Measurements from ENCODE around the gene SIGLEC1.

Gene SIGLEC1

DNA sequence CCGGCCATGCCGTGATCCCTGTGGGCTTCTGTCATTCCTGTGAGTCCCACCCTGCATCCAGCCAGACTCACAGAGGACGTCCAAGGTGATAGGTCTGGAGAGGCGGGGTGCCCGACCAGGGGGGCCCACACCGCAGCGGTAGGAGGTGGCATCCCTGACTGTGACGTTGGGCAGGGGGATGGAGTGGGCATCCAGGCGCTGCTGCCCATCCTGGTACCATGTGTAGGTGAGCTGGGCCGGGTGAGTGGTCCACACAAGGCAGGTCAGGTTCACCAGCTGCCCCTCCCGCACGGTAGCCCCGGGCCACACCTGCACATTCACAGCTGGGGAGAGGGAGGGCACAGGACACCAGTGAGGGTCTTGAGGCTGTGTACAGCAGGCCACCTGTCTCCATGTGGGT, 19.0 kb downstream of the SIGLEC1 start:
- H3K27me3 Mint-ChIP-seq (ENCODE audit: low read depth), result no peaks in the 10 kb centered on the region
- no peak overlapping the region for H3K27ac Mint-ChIP-seq
- peaks cover 8% of the 10 kb centered on the region for H3K4me1 Mint-ChIP-seq
- no peaks in the 10 kb centered on the region for H3K9me3 Mint-ChIP-seq
- H3K36me3 Mint-ChIP-seq (ENCODE audit: low read depth), result no peaks in the 10 kb centered on the region
- H3K4me3 Mint-ChIP-seq, result no peak overlapping the region
- TF ChIP-seq, protein P1, sequence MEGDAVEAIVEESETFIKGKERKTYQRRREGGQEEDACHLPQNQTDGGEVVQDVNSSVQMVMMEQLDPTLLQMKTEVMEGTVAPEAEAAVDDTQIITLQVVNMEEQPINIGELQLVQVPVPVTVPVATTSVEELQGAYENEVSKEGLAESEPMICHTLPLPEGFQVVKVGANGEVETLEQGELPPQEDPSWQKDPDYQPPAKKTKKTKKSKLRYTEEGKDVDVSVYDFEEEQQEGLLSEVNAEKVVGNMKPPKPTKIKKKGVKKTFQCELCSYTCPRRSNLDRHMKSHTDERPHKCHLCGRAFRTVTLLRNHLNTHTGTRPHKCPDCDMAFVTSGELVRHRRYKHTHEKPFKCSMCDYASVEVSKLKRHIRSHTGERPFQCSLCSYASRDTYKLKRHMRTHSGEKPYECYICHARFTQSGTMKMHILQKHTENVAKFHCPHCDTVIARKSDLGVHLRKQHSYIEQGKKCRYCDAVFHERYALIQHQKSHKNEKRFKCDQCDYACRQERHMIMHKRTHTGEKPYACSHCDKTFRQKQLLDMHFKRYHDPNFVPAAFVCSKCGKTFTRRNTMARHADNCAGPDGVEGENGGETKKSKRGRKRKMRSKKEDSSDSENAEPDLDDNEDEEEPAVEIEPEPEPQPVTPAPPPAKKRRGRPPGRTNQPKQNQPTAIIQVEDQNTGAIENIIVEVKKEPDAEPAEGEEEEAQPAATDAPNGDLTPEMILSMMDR (IDR thresholded peaks at IDR 0.05; ENCODE audit: unreplicated experiment in 3 of 3), result no peak

DNA sequence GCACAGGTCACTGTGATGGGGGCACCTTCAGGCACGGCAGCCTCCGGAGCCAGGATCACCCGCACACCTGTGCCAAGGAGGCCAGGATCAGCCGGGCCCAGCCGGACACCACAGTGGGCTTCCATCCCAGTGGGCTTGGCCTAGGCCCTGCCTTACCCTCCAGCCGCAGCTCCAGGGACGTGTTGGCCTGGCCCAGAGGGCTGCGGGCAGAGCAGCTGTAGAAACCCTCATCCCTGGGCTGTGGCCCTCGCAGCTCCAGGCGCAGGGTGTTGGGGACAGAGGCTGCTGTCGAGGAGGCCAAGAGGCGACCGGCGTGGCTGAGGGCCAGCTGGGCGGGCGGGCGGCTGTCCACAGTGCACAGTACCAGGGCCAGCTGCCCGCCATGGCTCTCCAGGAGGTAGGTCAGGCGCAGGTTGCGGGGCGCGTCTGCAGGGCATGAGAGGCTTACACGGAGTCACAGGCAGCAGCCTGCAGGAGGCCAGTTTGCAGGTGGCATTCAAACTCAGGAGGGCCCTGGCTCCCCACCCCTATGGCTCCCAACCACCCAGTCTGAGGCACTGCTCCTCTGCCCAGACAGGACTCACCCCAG, 19.6 kb downstream of the SIGLEC1 start:
- TF ChIP-seq, protein P1 (IDR thresholded peaks at IDR 0.05; ENCODE audit: unreplicated experiment in 3 of 3), result no peak
- H3K27me3 Mint-ChIP-seq (ENCODE audit: low read depth), result no peaks in the 10 kb centered on the region
- H3K4me1 Mint-ChIP-seq, result peaks cover 8% of the 10 kb centered on the region
- no peaks in the 10 kb centered on the region for H3K36me3 Mint-ChIP-seq (ENCODE audit: low read depth)
- H3K27ac Mint-ChIP-seq, result no peak overlapping the region
- no peaks in the 10 kb centered on the region for H3K9me3 Mint-ChIP-seq
- H3K4me3 Mint-ChIP-seq, result no peak overlapping the region

DNA sequence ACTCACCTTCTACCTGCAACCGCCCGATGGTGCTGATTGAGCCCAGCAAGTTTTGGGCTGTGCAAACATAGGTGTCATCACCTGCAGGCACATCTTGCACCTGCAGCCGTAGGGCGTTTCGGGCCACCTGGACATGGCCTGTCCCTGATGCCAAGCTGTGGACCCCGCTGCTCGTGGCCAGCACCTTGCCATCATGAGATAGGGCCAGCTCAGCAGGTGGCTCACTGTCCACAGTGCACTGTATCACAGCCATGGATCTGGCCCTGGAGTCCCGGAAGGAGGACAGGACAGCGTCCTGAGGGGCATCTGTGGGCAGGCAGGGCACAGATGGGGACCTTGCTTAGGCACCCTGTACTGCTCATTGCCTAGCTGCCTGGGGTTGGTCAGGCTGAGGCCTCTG, 20.5 kb downstream of the SIGLEC1 start:
- Mint-ChIP-seq H3K9me3 (no peaks in the 10 kb centered on the region), H3K4me3 (no peak overlapping the region), H3K27ac (no peak overlapping the region), H3K36me3 (ENCODE audit: low read depth) (no peaks in the 10 kb centered on the region), H3K4me1 (peaks cover 17% of the 10 kb centered on the region), H3K27me3 (ENCODE audit: low read depth) (no peaks in the 10 kb centered on the region)
- TF ChIP-seq, protein P1 (IDR thresholded peaks at IDR 0.05; ENCODE audit: unreplicated experiment in 3 of 3), result no peak

DNA sequence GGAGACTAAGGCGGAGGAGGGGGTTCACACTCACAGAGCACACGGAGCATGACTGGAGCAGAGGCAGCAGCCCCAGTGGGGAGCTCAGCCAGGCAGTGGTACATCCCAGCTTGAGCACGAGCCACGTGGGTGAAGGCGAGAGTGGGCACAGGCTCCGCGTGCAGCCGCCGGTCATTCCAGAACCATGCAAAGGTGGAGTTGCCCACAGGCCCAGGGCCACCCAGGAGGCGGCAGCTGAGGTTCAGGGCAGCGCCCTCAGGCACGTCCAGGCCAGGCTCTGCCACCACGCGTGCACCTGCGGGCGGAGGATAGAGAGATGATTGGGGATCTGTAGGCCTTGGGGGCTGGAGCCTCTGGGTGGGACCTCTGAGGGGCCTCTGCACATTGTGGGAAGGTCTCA, 21.1 kb downstream of the SIGLEC1 start:
- TF ChIP-seq, protein P1 (IDR thresholded peaks at IDR 0.05; ENCODE audit: unreplicated experiment in 3 of 3), result no peak
- Mint-ChIP-seq H3K27ac (no peak overlapping the region), H3K4me3 (no peak overlapping the region)

DNA sequence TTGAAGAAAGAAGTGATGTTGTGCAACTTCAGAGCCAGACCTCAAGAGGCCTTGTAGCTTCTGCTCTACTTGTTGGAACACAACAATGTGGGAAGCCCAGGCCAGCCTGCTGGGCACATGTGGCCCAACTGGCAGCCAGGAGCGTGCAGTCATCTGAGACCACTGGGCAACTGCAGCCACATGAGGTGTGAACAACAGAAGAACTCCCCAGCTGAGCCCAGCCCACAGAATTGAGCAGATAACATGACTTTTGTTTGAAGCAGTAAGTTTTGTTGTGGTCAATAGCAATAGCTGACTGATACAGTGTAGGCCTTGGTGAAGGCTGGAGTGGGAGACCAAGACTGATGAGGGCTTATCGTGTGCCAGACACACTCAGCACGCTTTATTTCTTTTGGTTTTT, 22.0 kb downstream of the SIGLEC1 start:
- TF ChIP-seq, protein P1 (IDR thresholded peaks at IDR 0.05; ENCODE audit: unreplicated experiment in 3 of 3), result no peak
- Mint-ChIP-seq H3K9me3 (no peaks in the 10 kb centered on the region), H3K27ac (no peak overlapping the region), H3K36me3 (ENCODE audit: low read depth) (no peaks in the 10 kb centered on the region), H3K4me1 (peaks cover 32% of the 10 kb centered on the region), H3K4me3 (no peak overlapping the region), H3K27me3 (ENCODE audit: low read depth) (peaks cover 5% of the 10 kb centered on the region)

More for the DNA sequence above, 21.1 kb downstream of the SIGLEC1 start:
- Mint-ChIP-seq H3K4me1 (peaks cover 23% of the 10 kb centered on the region), H3K9me3 (no peaks in the 10 kb centered on the region), H3K27me3 (ENCODE audit: low read depth) (no peaks in the 10 kb centered on the region), H3K36me3 (ENCODE audit: low read depth) (no peaks in the 10 kb centered on the region)

DNA sequence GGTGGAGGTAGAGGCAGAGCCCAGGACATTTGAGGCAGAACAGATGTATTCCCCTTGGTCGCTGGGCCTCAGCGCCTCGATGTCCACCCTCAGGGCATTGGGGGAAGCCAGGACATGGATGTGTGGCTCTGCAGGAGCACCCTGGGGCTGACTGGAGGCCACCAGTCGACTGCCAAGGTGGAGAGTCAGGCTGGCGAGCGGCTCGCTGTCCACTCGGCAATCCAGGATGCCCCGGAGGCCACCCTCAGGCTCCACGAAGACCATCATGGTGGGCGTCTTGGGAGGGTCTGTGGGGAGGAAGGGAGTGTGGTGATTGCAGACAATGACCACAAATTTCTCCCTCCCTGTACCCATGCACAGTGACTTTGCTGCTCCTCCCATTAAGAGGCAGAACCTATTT, 22.4 kb downstream of the SIGLEC1 start:
- TF ChIP-seq, protein P1 (IDR thresholded peaks at IDR 0.05; ENCODE audit: unreplicated experiment in 3 of 3), result no peak
- no peak overlapping the region for H3K4me3 Mint-ChIP-seq
- H3K4me1 Mint-ChIP-seq, result peaks cover 36% of the 10 kb centered on the region
- H3K27ac Mint-ChIP-seq, result no peak overlapping the region
- no peaks in the 10 kb centered on the region for H3K9me3 Mint-ChIP-seq
- peaks cover 8% of the 10 kb centered on the region for H3K27me3 Mint-ChIP-seq (ENCODE audit: low read depth)
- no peaks in the 10 kb centered on the region for H3K36me3 Mint-ChIP-seq (ENCODE audit: low read depth)
